ENCODE data around the gene DNAJC9.

The DNAJC9 gene

DNA sequence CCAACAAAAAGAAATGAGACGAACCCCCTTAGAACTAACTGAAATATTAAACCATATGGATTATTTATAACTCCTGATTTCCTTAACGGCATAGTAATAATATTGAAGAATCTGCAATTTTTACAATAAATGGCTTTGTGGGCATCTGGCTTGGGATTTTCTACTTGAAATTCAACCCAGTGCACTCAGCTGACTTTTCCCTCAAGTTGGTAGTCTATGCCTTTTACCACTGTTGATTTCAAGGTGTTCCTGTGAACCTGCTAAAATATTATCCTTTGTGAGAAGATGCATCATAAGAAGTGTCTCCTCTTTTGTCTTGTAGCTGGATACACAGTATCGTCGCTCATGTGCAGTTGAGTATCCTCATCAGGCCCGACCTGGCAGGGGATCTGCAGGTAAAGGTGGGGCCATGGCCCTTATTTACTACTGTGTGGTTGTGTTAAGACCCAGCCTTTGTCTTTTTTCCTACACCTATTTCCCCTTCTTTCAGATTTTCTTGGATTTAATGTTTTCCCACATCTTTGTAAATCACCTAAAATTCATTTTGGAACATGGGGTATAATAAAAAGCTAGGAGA is 8.0 kb downstream of the DNAJC9 start:
- no peak for DNase-seq

DNA sequence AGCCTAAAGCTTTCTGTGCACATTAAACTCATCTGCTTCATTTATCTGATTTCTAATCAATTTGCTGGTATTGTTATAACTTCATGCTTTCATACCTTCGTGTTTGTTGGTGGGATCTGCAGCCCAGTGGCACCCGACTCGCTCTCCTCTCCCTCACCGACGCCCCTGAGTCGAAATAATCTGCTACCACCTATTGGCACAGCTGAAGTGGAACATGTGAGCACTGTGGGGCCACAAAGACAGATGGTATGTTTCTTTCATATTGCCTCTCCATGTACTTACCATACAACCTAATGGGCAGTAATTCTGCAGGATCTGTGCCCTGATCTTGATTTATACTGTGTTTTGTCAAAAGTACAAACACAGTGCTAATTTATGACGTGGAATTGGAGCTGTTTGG is 12.4 kb downstream of the DNAJC9 start:
- DNase-seq = no peak

DNA sequence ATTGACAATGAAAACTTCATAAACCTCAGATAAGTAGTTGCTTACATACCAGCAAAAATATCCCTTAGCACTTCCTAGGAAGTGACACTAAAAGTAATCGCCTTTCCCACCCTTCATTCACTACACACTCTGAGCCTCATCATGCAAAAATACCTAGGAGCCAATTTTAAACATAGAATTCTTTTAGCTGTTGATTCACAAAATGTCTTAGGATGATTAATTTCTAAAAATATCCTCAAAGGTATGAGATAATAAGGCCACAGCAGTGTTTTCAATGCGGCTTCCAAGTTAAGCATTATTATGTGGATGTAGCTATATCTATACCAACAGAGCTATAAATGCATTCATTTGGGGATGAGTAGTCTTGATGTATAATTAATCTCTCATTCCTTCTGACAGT is 13.2 kb downstream of the DNAJC9 start:
- no peak for DNase-seq

DNA sequence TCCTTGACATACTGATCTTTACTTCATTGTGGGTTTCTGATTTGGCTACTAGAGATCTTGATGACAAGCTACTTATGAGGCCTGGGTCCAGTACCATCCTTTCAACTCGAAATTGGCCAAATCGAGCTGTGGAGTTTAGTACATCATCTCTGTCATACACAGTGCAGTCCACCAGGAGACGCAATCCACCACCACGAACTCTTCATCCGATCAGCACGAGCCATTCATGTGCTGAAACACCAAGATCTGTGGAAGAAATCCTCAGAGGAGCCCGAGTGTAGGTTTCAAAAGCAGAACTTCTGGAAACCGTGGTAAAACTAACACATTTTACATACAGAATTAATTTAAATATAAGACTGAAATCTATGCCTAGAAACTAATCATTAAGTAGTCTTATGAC is 14.2 kb downstream of the DNAJC9 start:
- DNase-seq = no peak

DNA sequence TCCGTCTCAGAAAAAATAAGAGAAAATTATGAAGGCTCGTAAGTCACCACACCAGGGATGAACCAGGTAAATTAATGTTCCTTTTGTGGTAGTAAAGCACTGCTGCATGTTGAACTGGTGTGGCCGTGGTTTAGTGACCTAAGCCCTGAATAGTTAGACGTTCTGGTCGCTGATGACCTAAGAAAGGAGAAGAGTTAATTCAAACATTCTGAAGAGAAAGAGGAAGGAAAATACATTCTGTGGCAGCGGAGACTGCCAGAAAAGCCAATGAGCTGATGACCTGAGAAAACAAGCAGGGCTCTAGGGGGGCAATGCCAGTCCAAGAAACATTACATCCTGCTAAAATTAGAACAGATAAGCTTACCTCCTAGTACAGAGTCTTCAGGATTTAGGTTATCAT is 17.5 kb downstream of the DNAJC9 start:
- no peak for DNase-seq

DNA sequence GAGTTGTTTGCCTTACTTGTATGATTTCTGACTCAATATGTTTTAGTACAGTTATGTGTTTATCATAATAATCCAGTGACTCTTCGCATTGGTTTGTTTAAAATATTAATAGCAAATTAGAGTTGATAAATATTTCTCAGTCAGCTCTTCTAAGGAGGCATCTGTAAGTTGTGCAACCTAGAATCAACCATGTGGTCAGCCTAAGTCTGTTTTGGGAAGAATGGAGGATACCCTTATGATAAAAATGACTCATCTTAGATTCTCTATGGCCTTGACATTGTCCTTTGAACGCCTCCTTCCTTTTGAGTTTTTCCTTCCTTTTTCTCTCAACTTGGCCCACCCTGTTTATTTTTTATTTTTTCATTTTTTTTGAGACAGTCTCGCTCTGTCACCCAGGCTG is 18.8 kb downstream of the DNAJC9 start:
- no peak for DNase-seq

DNA sequence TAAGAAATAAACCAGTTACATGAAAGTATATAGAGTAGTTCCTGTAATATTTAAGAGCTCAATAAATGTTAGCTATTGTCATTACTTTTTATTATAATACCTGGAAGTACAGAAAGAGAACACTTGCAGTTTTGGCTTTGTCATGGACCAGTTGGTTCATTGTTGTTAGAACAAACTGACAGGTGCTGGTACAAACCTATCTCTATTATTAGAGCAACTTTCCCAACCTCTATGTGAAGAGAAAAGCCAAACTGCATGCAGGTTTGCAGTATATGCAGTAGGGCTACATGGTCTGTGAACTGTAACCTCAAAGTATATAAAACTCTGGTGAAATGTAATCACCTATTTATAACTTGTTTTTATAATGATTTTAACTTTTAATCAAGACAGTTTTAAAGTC is 20.4 kb downstream of the DNAJC9 start:
- no peak for DNase-seq

DNA sequence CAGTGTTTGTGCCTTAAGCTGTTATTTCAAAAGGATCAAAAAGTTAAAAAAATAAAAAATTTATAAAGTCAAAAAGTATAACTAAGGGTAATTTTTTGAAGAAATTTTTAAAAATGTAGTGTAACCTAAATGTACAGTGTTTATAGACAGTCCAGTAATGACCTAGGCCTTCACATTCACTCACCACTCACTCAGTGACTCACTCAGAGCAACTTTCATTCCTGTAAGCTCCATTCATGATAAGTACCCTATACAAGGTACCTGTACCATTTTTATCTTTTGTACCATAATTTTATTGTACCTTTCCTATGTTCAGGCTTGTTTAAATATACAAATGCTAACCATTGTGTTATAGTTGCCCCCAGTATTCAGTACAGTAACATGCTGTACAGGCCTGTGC is 21.5 kb downstream of the DNAJC9 start:
- no peak for DNase-seq

DNA sequence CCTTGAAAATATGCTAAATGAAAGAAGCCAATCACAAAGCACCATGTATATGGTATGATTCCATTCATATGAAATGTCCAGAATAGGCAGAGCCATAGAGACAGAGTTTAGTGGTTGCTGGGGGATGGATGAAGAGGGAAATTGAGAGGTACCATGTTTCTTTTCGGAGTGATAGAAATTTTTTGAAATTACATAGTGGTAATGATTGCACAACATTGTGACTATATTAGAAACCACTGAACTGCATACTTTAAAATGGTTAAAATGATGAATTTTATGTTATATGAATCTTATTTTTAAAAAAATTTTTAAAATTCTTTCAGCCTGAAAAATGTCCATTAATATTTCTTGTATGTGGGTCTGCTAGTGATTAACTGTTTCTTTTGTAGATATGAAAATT is 26.1 kb downstream of the DNAJC9 start:
- no peak for DNase-seq

DNA sequence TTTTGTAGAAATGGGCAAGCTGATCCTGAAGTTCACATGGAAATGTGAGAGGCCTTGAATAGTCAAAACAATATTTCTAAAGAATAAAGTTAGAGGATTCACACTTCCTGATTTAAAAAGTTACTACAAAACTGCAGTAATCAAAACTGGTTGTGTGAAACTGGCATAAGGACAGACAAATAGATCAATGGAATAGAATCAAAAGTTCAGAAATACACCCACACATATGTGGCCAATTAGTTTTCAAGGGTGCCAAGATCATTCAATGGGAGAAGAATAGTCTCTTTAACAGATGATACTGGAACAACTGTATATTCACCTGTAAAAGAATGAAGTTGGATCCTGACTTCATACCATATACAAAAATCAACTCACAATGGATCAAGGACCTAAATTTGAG is 27.7 kb downstream of the DNAJC9 start:
- DNase-seq = no peak

DNA sequence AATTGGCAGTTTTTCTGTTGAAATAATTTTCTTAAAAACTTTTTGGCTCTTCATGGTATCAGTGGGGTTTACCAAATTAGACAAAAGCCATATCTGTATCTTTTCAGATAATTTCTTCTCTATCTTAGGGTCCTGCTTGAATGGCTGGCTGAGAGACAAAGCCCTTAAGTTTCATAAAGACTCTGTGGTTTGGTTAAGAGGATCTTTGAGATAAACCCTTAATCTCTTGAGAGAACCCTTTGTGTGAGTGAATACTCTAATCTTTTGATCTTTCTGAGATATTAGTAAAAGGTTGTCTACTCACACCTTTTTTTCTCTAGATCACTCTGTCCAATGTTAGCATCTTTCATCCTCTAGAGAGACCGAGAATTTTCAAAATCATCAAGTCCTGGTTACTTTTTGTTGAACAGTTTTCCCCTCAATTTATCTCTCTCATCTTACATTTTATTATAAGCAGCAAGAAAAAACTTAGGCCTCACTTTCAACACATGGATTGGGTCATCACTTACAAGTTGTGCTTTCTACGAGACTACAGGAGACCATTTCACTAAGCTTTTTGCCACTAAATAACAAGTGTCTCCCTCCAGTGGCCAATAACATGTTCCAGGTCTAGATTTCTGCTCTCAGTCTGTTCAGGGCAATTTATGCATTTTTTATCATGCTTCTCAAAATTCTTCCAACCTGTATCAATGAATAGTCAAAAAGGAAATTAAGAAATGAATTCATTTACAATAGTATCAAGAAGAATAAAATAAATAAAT is 28.4 kb downstream of the DNAJC9 start:
- no peak for DNase-seq

DNA sequence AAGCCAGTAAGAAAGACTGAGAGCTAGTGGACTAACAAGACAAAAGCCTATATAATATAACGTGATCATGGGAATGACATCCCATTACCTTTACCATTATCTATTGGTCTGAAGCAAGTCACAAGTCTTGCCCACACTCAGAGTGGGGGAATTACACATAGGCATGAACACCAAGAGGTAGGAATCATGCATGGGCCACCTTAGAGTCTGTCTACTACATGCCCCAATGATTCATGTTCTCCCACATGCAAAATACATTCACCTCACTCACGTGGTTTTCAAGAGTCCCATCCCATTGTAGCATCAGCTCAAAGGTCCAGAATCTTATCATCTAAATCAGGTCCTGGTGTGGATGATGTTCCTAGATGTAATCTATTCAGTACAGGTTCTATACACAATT is 29.4 kb downstream of the DNAJC9 start:
- DNase-seq = no peak

DNA sequence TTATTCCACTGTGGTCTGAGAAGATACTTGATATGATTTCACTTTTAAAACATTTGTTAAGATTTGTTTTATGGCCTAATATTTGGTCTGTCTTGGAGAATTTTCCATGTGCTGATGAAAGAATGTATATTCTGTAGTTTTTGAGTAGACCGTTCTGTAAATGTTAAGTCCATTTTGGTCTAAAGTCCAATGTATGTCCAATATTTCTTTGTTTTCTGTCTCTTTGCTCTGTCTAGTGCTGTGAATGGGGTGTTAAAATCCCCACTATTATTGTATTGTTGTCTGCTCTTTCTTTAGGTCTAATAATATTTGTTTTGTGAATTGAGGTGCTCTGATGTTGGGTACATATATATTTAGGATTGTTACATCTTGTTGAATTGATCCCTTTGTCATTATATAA is 31.3 kb downstream of the DNAJC9 start:
- no peak for DNase-seq

DNA sequence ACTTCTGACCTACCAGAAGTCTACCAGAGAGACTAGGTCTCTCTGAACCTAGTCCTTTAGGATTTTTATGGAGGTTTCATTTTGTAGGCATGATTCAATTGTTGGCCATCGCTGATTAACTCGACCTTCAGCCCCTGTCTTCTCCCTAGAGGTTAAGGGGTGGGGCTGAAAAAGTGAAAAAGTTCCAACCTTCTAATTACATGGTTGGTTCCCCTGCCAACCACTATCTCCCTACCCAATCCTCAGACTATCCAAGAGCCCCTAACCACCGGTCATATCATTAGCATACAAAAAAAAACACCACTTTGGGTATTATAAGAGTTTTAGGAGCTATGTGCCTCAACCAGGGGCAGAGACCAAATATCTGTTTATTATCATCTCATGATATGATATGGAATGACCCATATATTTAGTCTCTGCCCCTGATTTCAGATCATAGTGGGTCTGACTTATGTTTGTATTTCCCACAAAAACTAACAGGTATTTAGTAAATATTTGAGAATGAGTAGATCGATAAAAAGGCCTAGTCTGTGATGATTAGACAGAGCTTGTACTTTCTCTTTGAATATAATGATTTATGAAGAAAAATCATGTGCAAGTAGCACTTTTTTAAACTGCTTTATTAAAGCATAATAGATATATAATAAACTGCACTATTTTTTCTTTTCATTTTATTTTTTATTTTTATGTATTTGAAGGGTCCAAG is 35.8 kb downstream of the DNAJC9 start:
- no peak for DNase-seq

DNA sequence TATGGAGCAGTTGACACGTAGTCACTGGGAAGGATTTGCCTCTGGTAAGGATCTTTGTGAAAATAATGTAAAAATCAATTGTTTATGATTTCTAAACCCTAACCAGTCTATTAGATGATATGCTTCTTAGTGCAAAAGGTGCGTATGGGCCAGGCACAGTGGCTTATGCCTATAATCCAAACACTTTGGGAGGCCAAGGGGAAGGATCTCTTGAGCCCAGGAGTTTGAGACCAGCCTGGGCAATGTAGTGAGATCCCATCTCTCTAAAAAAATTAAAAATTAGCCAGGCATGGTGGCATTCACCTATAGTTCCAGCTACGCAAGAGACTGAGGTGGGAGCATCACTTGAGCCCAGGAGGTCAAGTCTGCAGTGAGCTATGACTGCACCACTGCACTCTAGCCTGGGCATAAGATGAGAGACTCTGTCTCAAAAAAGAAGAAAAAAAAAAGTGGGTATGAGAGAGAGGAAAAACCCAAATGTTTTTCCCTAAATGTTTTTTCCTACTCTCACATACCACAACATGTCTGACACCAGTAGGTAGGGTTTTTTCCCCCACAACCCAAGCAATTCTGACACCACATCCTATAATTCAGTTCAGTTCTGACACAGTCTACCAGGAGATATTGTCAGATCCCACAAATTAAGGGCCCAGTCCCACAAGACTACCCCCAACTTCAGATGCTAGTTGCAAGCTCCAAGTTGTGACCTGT is 36.5 kb downstream of the DNAJC9 start:
- DNase-seq = no peak

DNA sequence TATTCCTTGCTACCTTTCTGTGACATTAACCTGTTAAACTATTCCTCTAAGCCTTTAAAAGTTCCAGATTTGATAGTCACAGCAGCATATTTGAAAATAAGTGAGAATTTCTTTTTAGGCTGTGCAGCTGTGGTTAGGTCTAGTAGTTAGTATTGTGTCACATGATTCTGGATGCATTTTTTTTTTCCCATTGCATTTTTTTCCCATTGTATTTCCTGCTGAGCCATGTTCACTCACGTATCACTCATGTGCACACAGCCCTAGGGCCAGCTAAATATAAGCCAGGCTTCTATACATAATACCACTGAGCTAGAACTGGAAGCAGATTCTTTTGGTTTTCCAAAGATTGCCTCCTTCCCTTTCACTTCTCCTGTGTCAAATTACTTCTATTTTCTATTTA is 37.4 kb downstream of the DNAJC9 start:
- no peak for DNase-seq

DNA sequence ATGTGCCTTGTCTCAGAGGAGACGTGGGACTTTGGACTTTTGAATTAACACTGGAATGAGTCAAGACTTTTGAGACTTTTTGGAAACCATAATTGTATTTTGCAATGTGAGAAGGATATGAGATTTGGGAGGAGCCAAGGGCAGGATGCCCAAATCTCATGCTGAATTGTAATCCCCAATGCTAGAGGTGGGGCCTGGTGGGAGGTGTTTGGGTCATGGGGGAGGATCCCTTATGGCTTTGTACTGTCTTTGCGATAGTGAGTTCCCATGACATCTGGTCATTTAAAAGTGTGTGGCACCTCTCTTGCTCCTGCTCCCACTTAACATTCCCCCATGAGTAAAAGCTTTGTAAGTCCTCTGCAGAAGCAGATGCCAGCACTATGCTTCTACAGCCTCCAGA is 39.2 kb downstream of the DNAJC9 start:
- no peak for DNase-seq

DNA sequence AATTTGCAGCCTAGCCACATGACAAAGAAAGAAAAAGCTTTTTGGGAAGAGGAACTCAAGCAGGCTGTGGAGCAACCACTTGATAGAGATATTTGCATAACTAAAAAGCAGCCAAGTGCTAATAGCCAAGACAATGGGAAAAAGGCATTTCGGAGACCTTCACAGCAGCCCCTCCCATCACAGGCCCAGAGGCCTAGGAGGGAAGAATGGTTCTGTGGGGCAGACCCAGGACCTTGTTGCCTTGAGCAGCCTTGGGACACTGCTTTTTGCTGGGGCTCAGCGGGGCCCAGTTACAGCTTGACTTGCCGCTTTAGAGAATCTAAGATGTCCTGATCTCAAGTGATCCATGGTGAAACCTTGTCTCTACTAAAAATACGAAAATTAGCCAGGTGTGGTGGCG is 40.7 kb downstream of the DNAJC9 start:
- DNase-seq = no peak

DNA sequence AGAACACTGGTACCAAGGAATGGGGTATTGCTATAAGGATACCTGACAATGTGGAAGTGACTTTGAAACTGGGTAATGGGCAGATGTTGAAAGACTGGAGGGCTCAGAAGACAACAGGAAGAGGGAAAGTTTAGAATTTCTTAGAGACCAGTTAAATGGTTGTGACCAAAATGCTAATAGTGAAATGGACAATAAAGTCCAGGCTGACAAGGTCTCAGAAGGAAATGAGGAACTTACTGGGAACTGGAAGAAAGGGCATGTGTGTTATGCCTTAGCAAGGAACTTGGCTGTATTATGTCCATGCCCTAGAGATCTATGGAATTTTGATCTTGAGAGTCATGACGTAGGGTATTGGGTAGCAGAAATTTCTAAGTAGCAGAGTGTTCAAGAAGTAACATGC is 41.2 kb downstream of the DNAJC9 start:
- no peak for DNase-seq

DNA sequence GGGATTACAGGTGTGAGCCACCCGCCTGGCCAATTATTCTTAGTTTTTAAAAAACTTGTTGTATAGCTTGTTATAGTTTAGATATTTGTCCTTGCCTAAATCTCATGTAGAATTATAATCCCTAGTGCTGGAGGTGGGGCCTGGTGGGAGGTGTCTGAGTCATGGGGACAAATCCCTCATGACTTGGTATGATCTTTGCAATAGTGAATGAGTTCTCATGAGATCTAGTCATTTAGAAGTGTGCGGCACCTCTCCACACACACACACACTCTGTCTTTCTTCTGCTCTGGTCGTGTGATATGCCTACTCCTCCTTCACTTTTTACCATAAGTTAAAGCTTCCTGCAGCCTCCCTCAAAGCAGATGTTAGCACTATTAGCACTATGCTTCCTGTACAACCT is 42.0 kb downstream of the DNAJC9 start:
- no peak for DNase-seq
